K562 (cell line): ENCODE results near the gene CT47B1. TPM values are rescaled to one million over a fixed set of nuclear protein-coding genes. Genes with fewer than 3 reads are reported as not detected.

Experiments
- ATAC-seq: fragments of 200-7000 bp; cut with Tn5 transposase; 3 replicates; pipeline ENCODE4 v1.9.1; 2020; ENCODE audit warnings: moderate library complexity
- BruUV-seq: library from RNA; stranded (reverse); fragments of 400-500 nt; replicated peaks from 2 replicates; lab custom pipeline; 2021; lab: Mats Ljungman, UMichigan
- CTCF ChIA-PET: fragments of 300-600 bp; formaldehyde crosslinking; extraction: SDS; loops from one replicate; lab custom pipeline; 2021; ENCODE audit warnings: low intra/inter-chr PET ratio; lab: Yijun Ruan, JAX
- POLR2A ChIA-PET: fragments of 300-600, 350-650 bp; sonication (Branson Sonifier 250); formaldehyde crosslinking; extraction: SDS; loops from one replicate; lab custom pipeline; 2021; ENCODE audit warnings: antibody characterized with exemption, inconsistent platforms; lab: Yijun Ruan, JAX
- DNase-seq, 4 experiments: peaks; one replicate each; pipeline versions ENCODE4 v3.0.0 to v3.0.0-alpha.2; 2011 to 2018; ENCODE audit warnings: low spot score in 3 of 4, mixed read lengths in 3 of 4; ENCODE audit errors: extremely low read depth in 1 of 4
- FAIRE-seq: peaks from 2 replicates; lab custom pipeline; 2011; peaks lifted over from hg19 to GRCh38; lab: Jason Lieb, UNC
- H2AFZ ChIP-seq: 2 replicates; pipeline ENCODE4 v1.6.0; 2011; ENCODE audit warnings: low read depth, low read length, control low read depth, inconsistent platforms
- H3K27ac ChIP-seq: fragments of 200-600 bp; 3 replicates; pipeline ENCODE4 v1.8.0; 2011; ENCODE audit warnings: low read depth, mild to moderate bottlenecking, control low read depth, inconsistent platforms, low read length, moderate library complexity, mixed read lengths; ENCODE audit errors: extremely low read depth
- H3K27me3 ChIP-seq, 2 experiments: fragments of 300-600 bp in 1 of 2; 2 replicates in 1 of 2; 3 replicates in 1 of 2; pipeline versions ENCODE4 v1.6.0 to v1.8.0; 2011; ENCODE audit warnings: inconsistent platforms in 2 of 2, low read length in 2 of 2, mild to moderate bottlenecking in 1 of 2, mixed read lengths in 1 of 2, moderate library complexity in 1 of 2; ENCODE audit not compliant: control insufficient read depth in 2 of 2, insufficient read depth in 2 of 2
- H3K36me3 ChIP-seq: fragments of 300-600 bp; 3 replicates; pipeline ENCODE4 v1.8.0; 2011; ENCODE audit warnings: mild to moderate bottlenecking, low read length, inconsistent platforms; ENCODE audit not compliant: control insufficient read depth, insufficient read depth
- H3K4me1 ChIP-seq, 2 experiments: fragments of 200-600 bp in 1 of 2; replicated peaks in 1 of 2; 2 replicates in 1 of 2; 3 replicates in 1 of 2; pipeline versions ENCODE4 v1.5.1 to v1.8.0; 2011; ENCODE audit warnings: inconsistent platforms in 2 of 2, low read length in 2 of 2, mild to moderate bottlenecking in 1 of 2, mixed read lengths in 1 of 2, moderate library complexity in 1 of 2; ENCODE audit not compliant: control insufficient read depth in 2 of 2, insufficient read depth in 2 of 2
- H3K4me2 ChIP-seq: 2 replicates; pipeline ENCODE4 v1.6.1; 2011; ENCODE audit warnings: low read length, control low read depth, inconsistent platforms, mixed read lengths; ENCODE audit not compliant: insufficient read depth
- H3K4me3 ChIP-seq: fragments of 200-600 bp; sonication (generic), shearing (Covaris generic); 2 replicates; pipeline ENCODE4 v1.5.1; 2016; ENCODE audit warnings: control low read depth, inconsistent platforms
- H3K79me2 ChIP-seq: fragments of 200-600 bp; 3 replicates; pipeline ENCODE4 v1.8.0; 2011; ENCODE audit warnings: low read length, inconsistent platforms; ENCODE audit not compliant: control insufficient read depth, insufficient read depth
- H3K9ac ChIP-seq, 2 experiments: 2 replicates each; pipeline versions ENCODE4 v1.6.0 to v1.6.1; 2011; ENCODE audit warnings: low read depth in 2 of 2, low read length in 2 of 2, control low read depth in 1 of 2, inconsistent platforms in 1 of 2, mild to moderate bottlenecking in 1 of 2, mixed read lengths in 1 of 2; ENCODE audit not compliant: insufficient read depth in 1 of 2
- H3K9me1 ChIP-seq: one replicate; pipeline ENCODE4 v1.6.0; 2011; ENCODE audit warnings: inconsistent platforms, mild to moderate bottlenecking, low read length, moderate library complexity; ENCODE audit not compliant: control insufficient read depth, insufficient read depth
- H3K9me3 ChIP-seq: replicated peaks from 2 replicates; pipeline ENCODE4 v1.5.1; 2011; ENCODE audit warnings: low read depth, low read length, inconsistent platforms; ENCODE audit not compliant: control insufficient read depth, insufficient read depth
- H4K20me1 ChIP-seq: replicated peaks from 2 replicates; pipeline ENCODE4 v1.6.1; 2011; ENCODE audit warnings: low read length, inconsistent platforms, mixed read lengths; ENCODE audit not compliant: control insufficient read depth, insufficient read depth
- TEAD4 ChIP-seq, 2 experiments: sonication (generic) in 1 of 2; formaldehyde crosslinking in 1 of 2; IDR thresholded peaks; 2 replicates each; pipeline versions ENCODE4 v1.6.1 to v1.8.0; 2012 to 2022; ENCODE audit warnings: borderline replicate concordance in 1 of 2, inconsistent platforms in 1 of 2, low read length in 1 of 2, mild to moderate bottlenecking in 1 of 2, missing genetic modification reagents in 1 of 2
- ZNF431 ChIP-seq: sonication (generic); formaldehyde crosslinking; IDR thresholded peaks from 2 replicates; pipeline ENCODE4 v1.8.0; 2022; ENCODE audit warnings: mild to moderate bottlenecking, missing genetic modification reagents
- WGBS: fragments of 100-300 bp; shearing (Covaris generic); methylation state at CpG from one replicate; pipeline ENCODE4 v1.1.6; 2016; ENCODE audit warnings: low coverage, mixed read lengths; ENCODE audit not compliant: insufficient coverage; ENCODE audit errors: missing lambda C conversion rate; 5-methylcytosine and 5-hydroxymethylcytosine counted together
- in situ Hi-C: fragments of 300-500 bp; cut with MboI; formaldehyde crosslinking; loops from 4 replicates; pipeline ENCODE4 v1.15.0; 2018; ENCODE audit warnings: inconsistent platforms, mixed read lengths
- intact Hi-C: fragments of 100-400 bp; cut with micrococcal nuclease; formaldehyde crosslinking; loops from 2 replicates; pipeline ENCODE4 v1.14.2; 2022
- polyA plus RNA-seq, 8 experiments: library from polyadenylated mRNA; depleted of rRNA in 4 of 8; stranded (reverse) in 5 of 8; unstranded in 3 of 8; fragments of >200 nt; fragmentation: Nextera tagmentation in 2 of 8; fragmentation: Illumina TruSeq in 1 of 8; extraction: Ambion mirVana in 2 of 8; extraction: Trizol in 1 of 8; gene quantifications; 2 replicates each; pipeline versions ENCODE4 v1.2.1 to v1.2.3, GENCODE V29; 2011 to 2014; ENCODE audit warnings: inconsistent platforms in 1 of 8, missing spikeins in 1 of 8
- total RNA-seq, 7 experiments: library from RNA; depleted of rRNA in 6 of 7; stranded (reverse); fragments of >200 nt in 6 of 7; fragmentation: Illumina TruSeq in 2 of 7; extraction: Trizol in 2 of 7; gene quantifications; 2 replicates each; pipeline versions ENCODE4 v1.2.1 to v1.2.3, GENCODE V29; 2011 to 2021; ENCODE audit warnings: low replicate concordance in 1 of 7
- TF ChIP-seq, protein P1 (sequence below): IDR thresholded peaks from 3 replicates; pipeline ENCODE4 v1.6.1; 2011; ENCODE audit warnings: borderline replicate concordance, mild to moderate bottlenecking; ENCODE audit not compliant: insufficient read length, insufficient read depth
- TF ChIP-seq, protein P2 (sequence below), 2 experiments: fragments of 450-650 bp in 1 of 2; sonication (generic) in 1 of 2; formaldehyde crosslinking in 1 of 2; IDR thresholded peaks in 1 of 2; conservative IDR thresholded peaks in 1 of 2; 2 replicates each; pipeline versions ENCODE4 v1.6.1 to v1.8.1; 2016 to 2023; ENCODE audit warnings: mild to moderate bottlenecking in 2 of 2, moderate library complexity in 2 of 2, inconsistent platforms in 1 of 2, missing genetic modification reagents in 1 of 2

CT47B1 gene
- total and polyA plus RNA-seq, 9 of the 15 experiments (the other 6 are each of a cell fraction or from before 2014, with no cell fraction given) = 0.25 to 1.0 (median 0.62) TPM; not detected in 6

DNA sequence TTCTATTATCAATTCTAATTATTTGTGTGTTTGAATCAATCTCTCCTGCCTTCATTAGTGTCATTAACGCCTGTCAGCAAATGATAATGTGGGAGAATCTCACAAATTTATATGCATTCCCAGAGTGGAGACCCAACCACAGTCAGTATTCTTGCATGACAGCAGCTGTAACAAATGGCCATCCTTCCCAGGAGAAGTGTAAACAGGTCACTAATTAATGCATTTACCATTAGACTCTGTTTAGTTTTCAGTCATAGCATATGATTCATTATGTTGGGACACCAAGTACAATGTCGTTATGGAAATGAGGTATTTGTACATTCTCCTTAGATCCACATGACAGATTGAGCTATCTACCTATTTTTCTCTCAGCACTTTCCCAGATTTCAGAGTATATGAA, 50.5 kb downstream of the CT47B1 start (continued):
- TF ChIP-seq, protein P1, sequence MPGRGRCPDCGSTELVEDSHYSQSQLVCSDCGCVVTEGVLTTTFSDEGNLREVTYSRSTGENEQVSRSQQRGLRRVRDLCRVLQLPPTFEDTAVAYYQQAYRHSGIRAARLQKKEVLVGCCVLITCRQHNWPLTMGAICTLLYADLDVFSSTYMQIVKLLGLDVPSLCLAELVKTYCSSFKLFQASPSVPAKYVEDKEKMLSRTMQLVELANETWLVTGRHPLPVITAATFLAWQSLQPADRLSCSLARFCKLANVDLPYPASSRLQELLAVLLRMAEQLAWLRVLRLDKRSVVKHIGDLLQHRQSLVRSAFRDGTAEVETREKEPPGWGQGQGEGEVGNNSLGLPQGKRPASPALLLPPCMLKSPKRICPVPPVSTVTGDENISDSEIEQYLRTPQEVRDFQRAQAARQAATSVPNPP = no peak
- TF ChIP-seq TEAD4 (IDR thresholded peaks at IDR 0.05; ENCODE audit: low read length) (no peak), TEAD4 (CRISPR knock-in tag; IDR thresholded peaks at IDR 0.05; ENCODE audit: borderline replicate concordance) (no peak)

DNA sequence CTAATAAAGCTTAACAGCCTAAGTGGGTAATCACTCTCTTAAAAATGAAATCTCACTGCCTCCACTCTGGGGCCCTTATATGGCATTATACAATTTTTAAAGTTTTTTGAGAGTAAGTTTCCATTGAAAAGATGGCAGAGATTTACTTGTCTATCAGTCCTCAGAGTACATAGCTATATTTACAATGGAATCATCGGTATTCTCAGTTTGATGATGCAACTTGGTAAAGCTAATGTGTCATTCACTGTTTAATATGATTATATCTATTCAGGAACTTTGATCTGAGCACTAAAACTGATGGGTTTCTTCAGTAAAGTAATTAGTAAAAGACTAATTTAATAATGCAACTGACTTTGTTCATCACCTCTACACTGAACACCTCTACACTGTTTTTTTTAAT, 51.6 kb downstream of the CT47B1 start:
- in situ Hi-C loops (no loop called here), intact Hi-C loops (no loop called here)
- WGBS = 0% methylated on average over 1 of the region's 1 CpG
- Histone ChIP-seq H3K36me3 (no peaks in the 10 kb centered on the region), H3K9me3 (no peaks in the 10 kb centered on the region), H3K79me2 (no peaks in the 10 kb centered on the region), H3K4me1 (no peaks in the 10 kb centered on the region), H3K9ac (no peak overlapping the region), H4K20me1 (no peaks in the 10 kb centered on the region), H3K27me3 (no peaks in the 10 kb centered on the region), H3K9me1 (no peaks in the 10 kb centered on the region), H3K4me3 (no peak overlapping the region), H3K4me2 (no peak overlapping the region), H3K27ac (no peak overlapping the region), H2AFZ (no peak overlapping the region)
- FAIRE-seq (no peak), ATAC-seq (no peak), DNase-seq (no peak)
- no TSS peak for BruUV-seq
- CTCF ChIA-PET = no interaction called here
- TF ChIP-seq ZNF431 (CRISPR knock-in tag) = no peak
- TF ChIP-seq, protein P2, sequence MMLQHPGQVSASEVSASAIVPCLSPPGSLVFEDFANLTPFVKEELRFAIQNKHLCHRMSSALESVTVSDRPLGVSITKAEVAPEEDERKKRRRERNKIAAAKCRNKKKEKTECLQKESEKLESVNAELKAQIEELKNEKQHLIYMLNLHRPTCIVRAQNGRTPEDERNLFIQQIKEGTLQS (IDR thresholded peaks at IDR 0.05) = 0 out of 2 replicates have a peak, but pooled peaks have one; percentile 20
- TF ChIP-seq, protein P2 (CRISPR knock-in tag; conservative IDR thresholded peaks at IDR 0.05) = no peak
- POLR2A ChIA-PET = no interaction called here
